GM19467 (cell line): ENCODE measurements around the gene SUPT3H.

Experiments used
- ATAC-seq: cut with Tn5 transposase; IDR thresholded peaks from one replicate; pipeline ENCODE4 v1.9.1; 2021; ENCODE audit warnings: mild to moderate bottlenecking, moderate library complexity; ENCODE audit not compliant: unreplicated experiment

SUPT3H gene

DNA sequence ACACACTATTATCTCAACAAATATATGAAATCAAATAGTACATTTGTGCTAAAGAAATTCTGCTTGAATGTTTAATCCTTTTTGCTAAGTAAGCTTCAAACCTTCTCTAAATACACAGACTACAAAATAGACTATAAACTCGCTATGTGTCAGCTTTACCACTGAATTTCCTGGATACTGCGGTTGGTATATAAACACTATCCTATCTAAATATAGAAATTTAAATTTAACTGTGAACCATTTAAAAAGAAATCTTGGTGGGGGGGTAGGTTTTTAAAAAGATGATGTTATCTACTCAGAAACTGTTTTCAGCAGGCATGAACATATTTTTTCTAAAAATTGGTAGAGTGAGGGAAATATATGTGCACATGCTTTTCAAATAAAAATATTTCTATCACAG is 356.1 kb downstream of the SUPT3H start:
- ATAC-seq = no peak

DNA sequence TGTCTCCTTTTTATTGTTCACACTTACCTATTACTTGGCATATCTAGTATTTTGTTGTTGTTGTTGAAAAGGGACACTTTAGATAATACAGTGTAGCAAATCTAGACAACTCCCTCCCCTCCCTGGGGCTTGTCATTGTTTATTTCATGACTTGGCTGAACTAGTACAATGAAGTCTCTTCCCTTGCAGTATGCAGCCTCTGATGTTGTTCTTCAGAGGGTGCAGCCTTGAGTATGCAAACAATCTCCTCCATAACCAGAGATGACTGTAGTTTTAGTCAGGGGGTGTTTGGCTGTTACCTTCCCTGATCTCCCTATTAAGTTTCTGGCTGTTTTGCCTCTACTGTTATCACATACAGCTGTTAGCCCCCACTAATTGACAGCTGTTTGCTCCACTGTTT is 365.0 kb downstream of the SUPT3H start:
- ATAC-seq = no peak

- ATAC-seq = no peak
These were observed 368.2 kb downstream of the SUPT3H start for GRCh38 chr6:45009576-45009975.

DNA sequence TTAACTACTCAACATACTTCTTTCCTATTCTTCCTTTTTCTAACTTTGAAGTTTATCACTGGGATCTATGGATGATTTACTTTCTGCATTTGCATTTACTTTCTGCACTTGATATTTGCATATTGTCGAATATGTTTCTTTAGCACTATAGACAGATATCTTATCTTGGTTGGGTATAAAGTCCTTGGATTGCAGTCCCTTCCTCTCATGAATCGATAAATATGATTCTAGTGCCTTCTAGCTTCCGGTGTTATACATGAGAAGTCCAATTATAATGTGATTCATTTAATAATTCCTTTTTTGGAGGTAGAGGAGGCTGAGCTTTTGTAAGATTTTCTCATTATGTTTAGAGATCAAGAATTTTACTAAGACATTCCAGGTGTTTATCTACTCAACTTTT is 370.8 kb downstream of the SUPT3H start:
- ATAC-seq = no peak

DNA sequence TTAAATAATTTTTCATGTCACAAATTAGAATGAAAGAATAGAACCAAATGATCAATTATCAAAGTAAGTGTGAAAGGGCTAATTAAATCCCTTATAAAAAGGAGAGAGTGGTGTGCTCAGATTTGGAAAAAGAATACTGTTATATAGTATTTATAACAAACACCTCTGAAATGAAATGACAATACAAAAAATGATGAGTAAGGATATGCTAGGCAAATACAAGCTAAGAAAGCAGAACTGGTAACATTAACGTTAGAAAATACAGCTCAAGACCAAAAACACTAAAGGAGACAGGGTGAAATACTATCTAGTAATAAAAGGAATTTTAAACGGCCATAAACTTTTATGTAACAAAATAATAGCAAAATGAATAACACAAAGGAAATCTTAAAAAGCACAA is 373.8 kb downstream of the SUPT3H start:
- ATAC-seq = no peak

DNA sequence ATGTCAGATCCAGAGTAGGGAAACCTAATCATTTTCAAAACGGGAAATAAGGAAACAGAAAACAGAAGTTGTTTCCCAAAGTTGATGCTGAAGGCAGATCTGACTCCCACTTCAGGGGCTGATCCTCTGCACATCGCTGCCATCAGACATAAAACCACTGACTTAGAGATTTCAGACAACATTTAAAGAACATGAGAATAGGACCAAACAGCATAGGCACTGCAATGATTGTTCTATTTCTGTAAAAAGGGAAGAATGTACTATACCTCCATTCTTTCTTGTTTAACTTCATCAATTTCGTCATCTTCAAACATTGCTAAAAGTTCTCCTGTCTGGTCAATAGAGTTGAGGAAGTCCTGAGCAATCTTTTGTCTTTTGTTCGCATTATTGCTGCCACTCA is 374.3 kb downstream of the SUPT3H start:
- ATAC-seq = no peak

DNA sequence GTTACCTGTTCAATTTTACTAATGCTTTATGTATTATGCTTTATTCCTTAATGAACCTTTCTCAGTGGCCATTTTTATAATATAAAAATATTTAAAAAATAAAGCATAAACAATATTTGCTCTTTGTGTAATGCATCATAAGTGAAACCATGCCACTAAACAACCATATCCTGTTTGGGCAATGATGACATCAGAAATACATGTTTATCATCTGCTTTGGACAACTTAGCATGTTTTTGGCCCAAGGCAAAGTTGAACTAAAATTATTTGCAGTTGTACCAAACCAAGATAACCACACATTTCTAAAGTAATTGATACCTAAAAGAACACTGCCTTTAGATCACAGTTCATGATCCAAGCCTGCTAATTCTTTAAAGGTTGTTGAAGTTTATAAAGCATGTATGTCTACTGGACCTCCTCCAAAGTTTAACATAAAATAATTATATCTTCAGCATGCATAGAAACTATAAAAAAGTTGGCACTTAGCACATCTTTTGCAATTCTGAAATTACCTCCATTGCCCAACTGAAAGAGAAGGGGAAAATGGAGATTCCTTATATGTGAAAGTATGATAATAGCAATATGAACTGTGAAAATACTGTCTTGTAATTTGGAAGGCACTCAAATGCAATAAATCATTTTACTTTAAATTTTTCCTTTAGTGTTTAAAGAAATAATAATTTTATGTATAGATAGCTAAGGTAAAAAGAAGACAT is 375.2 kb downstream of the SUPT3H start:
- ATAC-seq = no peak

DNA sequence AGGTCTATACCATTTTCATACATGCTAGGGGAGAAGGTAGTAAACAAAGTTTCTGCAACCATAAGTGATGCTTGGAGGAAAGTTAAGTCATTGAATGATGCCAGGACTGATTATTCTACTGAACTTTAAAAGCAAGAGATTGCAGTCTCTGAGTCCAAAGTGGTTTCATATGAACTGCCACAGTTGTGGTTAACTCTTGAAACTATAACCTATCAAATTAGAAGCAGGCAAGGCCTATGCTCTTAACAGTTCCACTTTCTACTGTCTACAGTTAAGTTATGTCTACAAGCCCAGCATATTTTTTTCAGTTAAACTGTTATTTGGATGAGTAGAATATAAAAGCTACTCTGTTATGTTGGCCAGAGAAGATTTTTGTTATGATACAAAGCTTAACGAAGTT is 376.1 kb downstream of the SUPT3H start:
- ATAC-seq = peak; percentile 99

GRCh38 chr6:45000833-45001232 is 376.9 kb downstream of the SUPT3H start:
- ATAC-seq = no peak

DNA sequence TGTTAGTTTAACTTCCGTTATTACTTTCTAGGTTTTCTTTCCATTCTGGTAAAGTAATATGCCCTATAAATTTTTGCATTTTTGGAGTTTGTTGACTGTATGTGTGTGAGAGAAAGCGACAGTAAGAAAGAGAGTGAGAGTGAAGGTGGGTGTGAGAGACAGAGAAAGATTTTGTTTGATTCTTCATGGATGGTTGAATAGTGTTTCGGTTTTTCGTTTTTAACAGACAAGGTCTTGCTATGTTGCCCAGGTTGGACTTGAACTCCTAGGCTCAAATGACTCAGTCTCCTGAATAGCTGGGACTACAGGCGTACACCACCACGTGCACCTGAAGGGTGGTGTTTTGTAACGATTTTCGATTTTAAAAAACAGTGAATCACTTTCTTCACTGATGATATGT is 378.7 kb downstream of the SUPT3H start:
- ATAC-seq = no peak

- no peak for ATAC-seq
These were observed 382.1 kb downstream of the SUPT3H start for GRCh38 chr6:44995486-44996132.

DNA sequence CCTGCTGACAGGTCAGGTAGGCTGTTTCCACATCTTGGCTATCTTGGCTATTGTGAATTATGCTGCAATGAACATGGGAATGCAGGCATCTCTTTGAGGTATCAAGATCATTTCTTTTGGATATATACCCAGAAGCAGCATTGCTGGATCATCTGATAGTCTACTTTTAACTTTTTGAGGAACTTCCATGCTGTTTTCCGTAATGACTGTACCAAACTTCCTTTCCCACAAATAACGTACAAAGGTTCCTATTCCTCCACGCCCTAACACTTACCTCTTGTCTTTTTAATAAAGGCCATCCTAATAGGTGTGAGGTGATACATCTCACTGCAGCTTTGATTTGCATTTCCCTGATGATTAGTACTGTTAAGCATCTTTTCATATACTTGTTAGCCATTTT is 388.3 kb downstream of the SUPT3H start:
- no peak for ATAC-seq

DNA sequence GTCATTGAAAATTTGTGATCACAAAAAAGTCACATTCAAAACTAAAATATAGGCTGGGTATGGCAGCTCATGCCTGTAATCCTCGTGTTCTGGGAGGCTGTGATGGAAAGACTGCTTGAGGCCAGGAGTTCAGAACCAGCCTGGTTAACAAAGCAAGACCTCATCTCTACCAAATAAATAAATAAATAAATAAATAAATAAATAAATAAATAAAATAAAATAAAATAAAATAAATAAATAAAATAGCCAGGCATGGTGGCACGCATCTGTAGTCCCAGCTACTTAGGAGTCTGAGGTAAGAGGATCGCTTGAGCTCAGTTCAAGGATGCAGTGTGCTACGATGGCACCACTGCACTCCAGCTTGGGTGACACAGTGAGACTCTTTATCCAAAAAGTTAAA is 392.7 kb downstream of the SUPT3H start:
- no peak for ATAC-seq

DNA sequence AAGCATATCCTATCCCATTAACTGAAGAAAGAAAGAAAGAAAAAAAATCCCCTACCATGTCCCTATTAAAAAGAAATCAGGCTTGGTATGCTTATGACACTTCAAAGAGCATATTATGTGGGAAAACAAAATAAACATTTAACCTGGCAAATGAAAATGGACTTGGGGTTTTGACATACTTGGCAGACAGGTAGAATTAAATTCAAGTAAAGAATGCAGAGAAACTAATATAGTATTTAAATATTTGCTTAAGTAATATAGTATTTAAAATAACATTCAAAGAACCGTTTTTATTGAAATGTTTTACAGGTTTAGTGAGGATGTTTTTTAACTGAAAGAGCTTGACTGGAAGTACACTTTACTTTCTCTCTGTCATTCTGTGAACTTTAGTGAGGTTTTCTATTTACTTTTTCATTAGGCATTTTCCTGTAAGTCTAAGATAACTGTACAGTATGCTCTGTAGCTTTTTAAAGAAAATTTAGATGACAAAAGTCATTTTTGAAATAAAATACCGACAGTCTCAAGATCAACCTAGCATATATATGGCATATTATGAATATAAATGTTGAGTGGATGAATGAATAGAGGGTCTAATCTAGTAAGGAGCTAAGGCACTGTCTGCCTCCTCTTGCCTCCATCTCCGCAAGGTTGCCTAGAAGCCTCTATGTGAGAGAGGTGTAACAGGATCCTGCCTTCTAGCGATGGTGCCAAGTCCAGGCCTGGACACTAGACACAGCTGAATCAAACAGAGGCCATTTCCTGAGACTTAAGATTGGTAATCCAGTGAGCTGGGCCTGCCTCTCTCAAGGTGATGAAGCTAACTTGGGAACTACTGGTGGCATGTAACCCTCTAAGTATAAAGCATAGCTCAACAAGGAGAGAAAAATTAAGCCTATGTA is 394.0 kb downstream of the SUPT3H start:
- ATAC-seq = no peak

- ATAC-seq = no peak
These were observed 396.9 kb downstream of the SUPT3H start for GRCh38 chr6:44980841-44981240.

DNA sequence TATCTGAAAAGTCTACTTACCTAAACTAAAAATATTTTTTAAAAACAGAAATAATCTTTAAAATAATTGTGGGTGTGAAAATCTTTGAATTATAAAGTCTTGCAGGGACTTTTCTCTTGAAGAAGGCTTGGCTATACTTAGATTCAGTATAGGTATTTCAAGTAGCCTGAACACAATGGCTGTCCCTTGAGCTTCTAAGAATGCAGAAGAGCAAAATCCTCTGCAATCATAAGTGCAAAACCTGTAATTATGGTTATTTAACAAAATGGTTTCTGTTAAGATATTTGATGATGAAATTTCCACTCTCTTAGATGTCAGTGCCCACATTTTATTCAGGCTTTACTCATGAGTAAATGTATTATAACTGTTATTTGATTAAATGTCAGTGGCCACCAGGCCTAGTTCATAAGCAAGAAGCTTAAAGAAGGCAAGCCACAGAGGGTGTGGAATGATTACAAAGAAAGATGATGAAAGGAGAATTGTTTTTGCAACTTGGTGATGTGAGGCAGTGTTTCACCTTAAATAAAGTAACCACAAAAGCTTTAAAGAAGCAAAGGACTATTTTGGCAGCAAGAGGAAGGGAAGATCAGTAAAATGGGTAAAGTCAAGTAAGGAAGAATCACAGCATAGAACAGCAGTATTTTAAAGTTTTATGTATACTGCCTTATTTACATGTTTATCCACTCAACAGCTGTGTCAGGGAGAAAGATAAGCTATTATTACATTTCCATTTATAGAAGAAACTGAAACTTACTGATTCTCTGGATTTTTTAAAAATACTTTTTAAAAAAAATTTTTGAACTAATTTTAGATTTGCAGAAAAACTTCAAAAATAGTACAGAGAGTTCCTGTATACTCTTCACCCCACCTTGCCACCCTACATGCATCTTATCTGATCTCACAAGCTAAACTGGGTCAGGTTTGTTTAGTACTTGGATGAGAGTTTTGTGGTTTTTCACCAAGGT is 400.8 kb downstream of the SUPT3H start:
- ATAC-seq = no peak

DNA sequence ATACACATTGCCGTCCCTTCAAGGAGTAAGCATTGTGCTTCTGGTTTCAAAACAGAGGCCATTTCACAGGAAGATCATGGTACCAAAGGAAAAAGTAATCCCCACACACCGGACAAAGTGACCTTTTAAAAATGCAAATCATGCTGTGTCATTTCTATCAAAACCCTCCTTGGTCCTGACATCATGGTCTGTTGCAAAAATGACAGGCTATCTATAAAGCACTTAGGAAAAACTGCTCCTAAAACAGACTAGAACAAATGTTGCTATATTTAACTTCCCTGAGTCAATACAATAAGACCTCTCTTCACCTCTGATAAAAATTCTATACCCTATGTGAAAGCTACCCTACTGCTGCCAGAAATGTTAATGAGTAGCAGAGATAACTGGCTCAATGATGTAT is 403.2 kb downstream of the SUPT3H start:
- no peak for ATAC-seq

DNA sequence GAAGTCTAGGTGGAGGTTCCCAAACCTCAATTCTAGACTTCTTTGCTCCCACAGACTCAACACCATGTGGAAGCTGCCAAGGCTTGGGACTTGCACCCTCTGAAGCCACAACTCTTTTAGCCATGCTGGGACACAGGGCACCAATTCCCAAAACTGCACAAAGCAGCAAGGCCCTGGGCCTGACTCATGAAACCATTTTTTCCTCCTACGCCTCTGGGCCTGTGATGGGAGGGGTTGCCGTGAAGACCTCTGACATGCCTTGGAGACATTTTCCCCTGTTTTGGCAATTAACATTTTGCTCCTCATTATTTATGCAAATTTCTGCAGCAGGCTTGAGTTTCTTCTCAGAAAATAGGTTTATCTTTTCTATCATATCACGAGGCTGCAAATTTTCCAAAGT is 405.0 kb downstream of the SUPT3H start:
- ATAC-seq = no peak

DNA sequence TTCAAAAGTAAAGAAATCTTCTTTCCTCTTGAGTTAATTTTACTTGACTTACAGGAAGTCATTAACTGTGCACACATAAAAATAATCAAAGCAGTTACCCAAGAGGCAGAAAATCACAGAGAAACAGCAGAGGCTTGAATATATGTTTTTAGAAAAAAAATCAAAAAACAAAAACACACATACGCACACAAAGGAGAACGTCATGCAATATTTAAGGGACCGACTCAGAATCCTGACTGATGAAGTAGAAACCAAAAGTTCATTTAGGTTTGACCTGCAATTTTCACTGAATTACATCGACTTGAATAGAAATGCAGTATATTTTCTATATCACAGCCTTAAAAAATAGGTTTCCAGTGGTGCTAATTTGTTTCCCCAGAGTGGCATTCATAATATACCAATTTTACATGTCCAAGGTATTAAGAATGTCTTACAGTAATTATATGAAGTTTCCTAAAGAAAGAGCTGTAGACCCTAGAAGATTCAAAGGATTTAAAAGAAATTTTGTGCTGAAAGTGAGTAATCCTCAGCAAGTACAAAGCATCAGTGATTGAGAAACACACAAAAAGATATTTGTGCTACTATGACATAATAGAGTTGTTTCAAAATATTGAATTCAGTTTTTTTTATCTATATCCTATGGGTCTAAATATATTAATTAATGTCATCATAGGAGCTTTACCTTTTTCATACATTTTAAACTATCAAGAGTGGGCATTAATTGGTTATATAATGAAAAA is 408.1 kb downstream of the SUPT3H start:
- ATAC-seq = no peak

DNA sequence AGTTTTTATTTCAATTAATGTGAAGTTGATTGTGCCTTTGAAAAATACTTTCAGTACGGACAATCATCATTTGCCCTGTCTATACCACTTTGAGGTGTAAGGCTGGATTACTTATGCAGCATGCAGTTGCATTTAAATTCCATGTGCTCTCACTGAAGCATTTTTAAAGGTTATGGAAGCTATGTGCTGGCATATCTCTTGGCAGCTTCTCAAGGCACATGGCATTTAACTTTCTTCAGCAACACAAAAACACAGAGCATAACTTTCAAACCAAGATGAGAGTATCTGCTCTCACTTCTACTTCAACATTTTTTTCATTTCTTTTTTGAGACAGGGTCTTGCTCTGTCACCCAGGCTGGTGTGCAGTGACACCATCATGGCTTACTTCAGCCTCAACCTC is 410.3 kb downstream of the SUPT3H start:
- no peak for ATAC-seq
